Natural killer cell treated with Interleukin-12 subunit alpha and Interleukin-12 subunit beta and Interleukin-15 and Interleukin-18, amount 100 ng/mL, for 72 hours (primary cell): Measurements from ENCODE around the gene ASAH2. TPM values are rescaled to one million over a fixed set of nuclear protein-coding genes. Genes with fewer than 3 reads are reported as not detected.
A peak's percentile ranks its signal among the peaks of the same experiment; 100 is the strongest.

Experiments
- ATAC-seq, 2 donors: fragments of 150-1000 bp; cut with Tn5 transposase in 1 of 2; sonication (Bioruptor Pico), chemical (Tn5 transposase) in 1 of 2; 2 replicates each; pipeline ENCODE4 v1.10.0; 2021
- DNase-seq: peaks from one replicate; pipeline ENCODE4 v3.0.0; 2022; ENCODE audit warnings: low spot score
- H3K27ac Mint-ChIP-seq, 2 donors: 1 replicate in 1 of 2; 2 replicates in 1 of 2; pipeline ENCODE4 v1.8.0; 2022; ENCODE audit warnings: mixed read lengths in 2 of 2, mild to moderate bottlenecking in 1 of 2, moderate library complexity in 1 of 2
- H3K27me3 Mint-ChIP-seq, 2 donors: 1 replicate in 1 of 2; 2 replicates in 1 of 2; pipeline ENCODE4 v1.8.0; 2022; ENCODE audit warnings: mixed read lengths in 2 of 2
- H3K36me3 Mint-ChIP-seq: one replicate; pipeline ENCODE4 v1.8.0; 2022; ENCODE audit warnings: mixed read lengths
- H3K4me1 Mint-ChIP-seq, 2 donors: 1 replicate in 1 of 2; 2 replicates in 1 of 2; pipeline ENCODE4 v1.8.0; 2022; ENCODE audit warnings: low read depth in 2 of 2, mixed read lengths in 2 of 2, mild to moderate bottlenecking in 1 of 2
- H3K4me3 Mint-ChIP-seq: one replicate; pipeline ENCODE4 v1.8.0; 2022; ENCODE audit warnings: mixed read lengths
- H3K9me3 Mint-ChIP-seq: 2 replicates; pipeline ENCODE4 v1.8.0; 2022; ENCODE audit warnings: mixed read lengths
- total RNA-seq, 2 donors: library from RNA; stranded (reverse); gene quantifications; one replicate each; pipeline ENCODE4 v1.2.3, GENCODE V29; 2022

The ASAH2 gene
- total RNA-seq, 2 donors from 2014 or later = 6.0 to 6.1 TPM

- no peak overlapping the region for H3K27ac Mint-ChIP-seq
- H3K4me1 Mint-ChIP-seq = no peaks in the 10 kb centered on the region
- H3K4me3 Mint-ChIP-seq = no peak overlapping the region
- DNase-seq (no peak), ATAC-seq (peak in 1 of 2 donors; percentile 62)
- H3K27me3 Mint-ChIP-seq = peaks cover 19% of the 10 kb centered on the region in 2 donors
- no peaks in the 10 kb centered on the region for H3K9me3 Mint-ChIP-seq
- no peaks in the 10 kb centered on the region for H3K36me3 Mint-ChIP-seq
Measured at GRCh38 chr10:50210876-50211275, 40.4 kb downstream of the ASAH2 start.

Other genes with a start within 250 kb of the ASAH2 start
- 10 to 100 TPM; 26.6 to 40.5 TPM for gene WASHC2A, start 183.6 kb downstream of the ASAH2 start, total RNA-seq